H9 (cell line): Measurements from ENCODE around the gene PDCD10. TPM values are rescaled to one million over a fixed set of nuclear protein-coding genes. Genes with fewer than 3 reads are reported as not detected.

Source experiments
- DNase-seq: peaks from one replicate; pipeline ENCODE4 v3.0.0-alpha.2; 2017
- H2AFZ ChIP-seq: one replicate; pipeline ENCODE4 v1.6.1; 2013; ENCODE audit warnings: mild to moderate bottlenecking, low read length, control low read depth, moderate library complexity
- H2AK5ac ChIP-seq: 2 replicates; pipeline ENCODE4 v1.6.1; 2013; ENCODE audit warnings: low read length, control low read depth, mixed read lengths; ENCODE audit not compliant: insufficient read length
- H2BK120ac ChIP-seq: one replicate; pipeline ENCODE4 v1.6.1; 2013; ENCODE audit warnings: low read depth, mild to moderate bottlenecking, low read length, control low read depth, inconsistent platforms; ENCODE audit not compliant: poor library complexity, severe bottlenecking
- H2BK12ac ChIP-seq: 2 replicates; pipeline ENCODE4 v1.6.1; 2013; ENCODE audit warnings: low read length, control low read depth, mixed read lengths, low read depth; ENCODE audit not compliant: insufficient read length
- H2BK15ac ChIP-seq: 2 replicates; pipeline ENCODE4 v1.6.1; 2013; ENCODE audit warnings: low read depth, low read length, control low read depth
- H2BK20ac ChIP-seq: one replicate; pipeline ENCODE4 v1.6.1; 2013; ENCODE audit warnings: low read depth, mild to moderate bottlenecking, low read length, control low read depth, inconsistent platforms; ENCODE audit not compliant: poor library complexity, severe bottlenecking
- H2BK5ac ChIP-seq: 2 replicates; pipeline ENCODE4 v1.6.1; 2013; ENCODE audit warnings: low read length, control low read depth, mixed read lengths; ENCODE audit not compliant: insufficient read length
- H3K14ac ChIP-seq: 2 replicates; pipeline ENCODE4 v1.6.1; 2013; ENCODE audit warnings: low read length, control low read depth; ENCODE audit not compliant: insufficient read depth
- H3K18ac ChIP-seq: 2 replicates; pipeline ENCODE4 v1.6.1; 2013; ENCODE audit warnings: low read depth, mild to moderate bottlenecking, mixed read lengths, low read length, control low read depth; ENCODE audit not compliant: insufficient read length
- H3K23ac ChIP-seq: 2 replicates; pipeline ENCODE4 v1.6.1; 2013; ENCODE audit warnings: low read length, control low read depth, mixed read lengths, low read depth; ENCODE audit not compliant: insufficient read length
- H3K23me2 ChIP-seq: 2 replicates; pipeline ENCODE4 v1.6.1; 2013; ENCODE audit warnings: low read depth, mild to moderate bottlenecking, mixed read lengths, low read length, control low read depth; ENCODE audit not compliant: insufficient read length, poor library complexity, severe bottlenecking
- H3K27ac ChIP-seq: 2 replicates; pipeline ENCODE4 v1.5.1; 2013; ENCODE audit warnings: low read length, control low read depth, mixed read lengths, low read depth; ENCODE audit not compliant: insufficient read length
- H3K27me3 ChIP-seq: 2 replicates; pipeline ENCODE4 v1.6.1; 2013; ENCODE audit warnings: low read length, control low read depth, inconsistent platforms; ENCODE audit not compliant: insufficient read depth
- H3K4ac ChIP-seq: 2 replicates; pipeline ENCODE4 v1.6.1; 2013; ENCODE audit warnings: low read depth, mild to moderate bottlenecking, control low read depth, inconsistent platforms, low read length, moderate library complexity
- H3K4me1 ChIP-seq: 2 replicates; pipeline ENCODE4 v1.6.1; 2013; ENCODE audit warnings: low read length, control low read depth, inconsistent platforms; ENCODE audit not compliant: insufficient read depth
- H3K4me2 ChIP-seq: 2 replicates; pipeline ENCODE4 v1.6.1; 2013; ENCODE audit warnings: low read length, control low read depth, mixed read lengths; ENCODE audit not compliant: insufficient read length, insufficient read depth
- H3K56ac ChIP-seq: 2 replicates; pipeline ENCODE4 v1.6.1; 2013; ENCODE audit warnings: low read depth, mild to moderate bottlenecking, mixed read lengths, low read length, control low read depth; ENCODE audit not compliant: insufficient read length
- H3K79me1 ChIP-seq: 2 replicates; pipeline ENCODE4 v1.6.1; 2013; ENCODE audit warnings: low read depth, mild to moderate bottlenecking, moderate library complexity, low read length, control low read depth, inconsistent platforms; ENCODE audit not compliant: insufficient read depth, poor library complexity, severe bottlenecking
- H3K79me2 ChIP-seq: 2 replicates; pipeline ENCODE4 v1.6.1; 2013; ENCODE audit warnings: low read length, control low read depth, inconsistent platforms; ENCODE audit not compliant: insufficient read depth
- H3K9ac ChIP-seq: 2 replicates; pipeline ENCODE4 v1.6.1; 2013; ENCODE audit warnings: low read length, control low read depth, mixed read lengths; ENCODE audit not compliant: insufficient read length; ENCODE audit errors: extremely low read depth
- H3K9me3 ChIP-seq: one replicate; pipeline ENCODE4 v1.6.1; 2013; ENCODE audit warnings: low read depth, low read length, inconsistent platforms; ENCODE audit not compliant: control insufficient read depth
- H3T11ph ChIP-seq: one replicate; pipeline ENCODE4 v1.6.1; 2013; ENCODE audit warnings: mild to moderate bottlenecking, low read length, control low read depth, inconsistent platforms
- H4K20me1 ChIP-seq: one replicate; pipeline ENCODE4 v1.6.1; 2013; ENCODE audit not compliant: control insufficient read depth, insufficient read length, insufficient read depth
- H4K5ac ChIP-seq: 2 replicates; pipeline ENCODE4 v1.6.1; 2013; ENCODE audit warnings: low read depth, mild to moderate bottlenecking, mixed read lengths, low read length, control low read depth; ENCODE audit not compliant: insufficient read length
- H4K8ac ChIP-seq: replicated peaks from 2 replicates; pipeline ENCODE4 v1.6.1; 2013; ENCODE audit warnings: low read length, control low read depth, mixed read lengths, low read depth; ENCODE audit not compliant: insufficient read length
- H4K91ac ChIP-seq: 2 replicates; pipeline ENCODE4 v1.6.1; 2013; ENCODE audit warnings: low read depth, mild to moderate bottlenecking, moderate library complexity, mixed read lengths, low read length, control low read depth; ENCODE audit not compliant: insufficient read length
- H3K27ac Mint-ChIP-seq, 3 experiments: 2 replicates in 2 of 3; 3 replicates in 1 of 3; pipeline ENCODE4 v1.8.0; 2020 to 2021; ENCODE audit warnings: mixed read lengths in 3 of 3, mild to moderate bottlenecking in 1 of 3, moderate library complexity in 1 of 3
- H3K27me3 Mint-ChIP-seq: 2 replicates; pipeline ENCODE4 v1.8.0; 2021; ENCODE audit warnings: low read depth, mild to moderate bottlenecking, moderate library complexity, mixed read lengths
- H3K36me3 Mint-ChIP-seq, 3 experiments: 2 replicates in 2 of 3; 3 replicates in 1 of 3; pipeline ENCODE4 v1.8.0; 2020 to 2021; ENCODE audit warnings: low read depth in 3 of 3, mixed read lengths in 3 of 3; ENCODE audit not compliant: insufficient read depth in 1 of 3
- H3K4me1 Mint-ChIP-seq, 2 experiments: 2 replicates each; pipeline ENCODE4 v1.8.0; 2020; ENCODE audit warnings: mixed read lengths in 2 of 2
- H3K4me3 Mint-ChIP-seq, 2 experiments: 2 replicates in 1 of 2; 3 replicates in 1 of 2; pipeline ENCODE4 v1.8.0; 2020 to 2021; ENCODE audit warnings: mild to moderate bottlenecking in 2 of 2, mixed read lengths in 2 of 2, moderate library complexity in 1 of 2
- H3K9me3 Mint-ChIP-seq, 2 experiments: 2 replicates in 1 of 2; 3 replicates in 1 of 2; pipeline ENCODE4 v1.8.0; 2020; ENCODE audit warnings: mild to moderate bottlenecking in 2 of 2, mixed read lengths in 2 of 2, moderate library complexity in 1 of 2
- CTCF ChIP-seq: fragments of 200-600 bp; sonication (generic); conservative IDR thresholded peaks from 3 replicates; pipeline ENCODE4 v1.8.0; 2021; ENCODE audit warnings: antibody characterized with exemption, mild to moderate bottlenecking
- WGBS: extraction: QIAGEN DNeasy Blood & Tissue Kit; methylation state at CpG from one replicate; pipeline ENCODE4 v1.1.7; 2013; ENCODE audit warnings: missing lambda C conversion rate, low lambda C conversion rate, mixed read lengths; ENCODE audit not compliant: insufficient read length; ENCODE audit errors: extremely low coverage; 5-methylcytosine and 5-hydroxymethylcytosine counted together
- total RNA-seq: library from RNA; stranded (reverse); gene quantifications from 2 replicates; pipeline ENCODE4 v1.2.1, GENCODE V29; 2021

Gene PDCD10
- total RNA-seq, 1 experiment from 2014 or later, result 64.3 TPM

- no peak overlapping the region for H3K23ac ChIP-seq
- H3K4me2 ChIP-seq, result no peak overlapping the region
- H2BK15ac ChIP-seq, result no peak overlapping the region
- TF ChIP-seq CTCF, result no peak
- no peak for DNase-seq
- H3K4me3 Mint-ChIP-seq, result no peak overlapping the region
- peak overlapping the region; percentile 36 for H3T11ph ChIP-seq
- H3K9me3 ChIP-seq, result no peaks in the 10 kb centered on the region
- no peak overlapping the region for H2AFZ ChIP-seq
- H3K79me2 ChIP-seq, result no peaks in the 10 kb centered on the region
- H2BK5ac ChIP-seq, result no peak overlapping the region
- WGBS, result no CpG with 5 or more reads among the region's 1 CpG
- no peak overlapping the region for H4K5ac ChIP-seq
- peaks cover 5% of the 10 kb centered on the region; the same call in 1 of the 2 replicates for H3K4me1 ChIP-seq
- H3K23me2 ChIP-seq, result no peaks in the 10 kb centered on the region
- H3K9ac ChIP-seq, result no peak overlapping the region
- peaks cover 0 to 13% (median 3%) of the 10 kb centered on the region in 3 experiments; a peak in 4 of 7 replicates for H3K36me3 Mint-ChIP-seq
- H3K56ac ChIP-seq, result no peak overlapping the region
- no peak overlapping the region for H2BK120ac ChIP-seq
- H3K27ac ChIP-seq, result no peak overlapping the region
- H3K79me1 ChIP-seq, result no peaks in the 10 kb centered on the region
- H4K91ac ChIP-seq, result no peak overlapping the region
- no peak overlapping the region for H3K4ac ChIP-seq
- H3K27me3 Mint-ChIP-seq, result peaks cover 2% of the 10 kb centered on the region; the same call in 1 of the 2 replicates
- no peak overlapping the region for H3K27ac Mint-ChIP-seq
- no peak overlapping the region for H3K14ac ChIP-seq
- peaks cover 33 to 40% of the 10 kb centered on the region in 2 experiments for H3K4me1 Mint-ChIP-seq
- H4K20me1 ChIP-seq, result no peaks in the 10 kb centered on the region
- no peak overlapping the region for H3K18ac ChIP-seq
- H2AK5ac ChIP-seq, result no peak overlapping the region
- H3K9me3 Mint-ChIP-seq, result no peaks in the 10 kb centered on the region; a peak in 1 of 5 replicates
- H2BK20ac ChIP-seq, result peak overlapping the region; percentile 99
- no peaks in the 10 kb centered on the region for H3K27me3 ChIP-seq
- no peak overlapping the region for H4K8ac ChIP-seq
- peak overlapping the region; percentile 92 for H2BK12ac ChIP-seq
These were observed 77.9 kb downstream of the PDCD10 start for GRCh38 chr3:167656821-167657220.
